ENCODE data around the gene TBL1X. TPM values are rescaled to one million over a fixed set of nuclear protein-coding genes. Genes with fewer than 3 reads are reported as not detected.

The TBL1X gene
- total RNA-seq, 3 donors from 2014 or later, result 18.6 to 24.6 (median 20.0) TPM

GRCh38 chrX:9476810-9477575 is 12.1 kb downstream of the TBL1X start:
- no peak overlapping the region for H3K27ac ChIP-seq
- H3K27me3 ChIP-seq, result peaks cover 0 to 10% of the 10 kb centered on the region in 2 donors
- peaks cover 0 to 7% of the 10 kb centered on the region in 2 donors for H3K9me3 ChIP-seq
- H3K36me3 ChIP-seq, result no peaks in the 10 kb centered on the region
- no peak for DNase-seq (ENCODE audit: low spot score in 2 of 2)
- no peak overlapping the region for H3K4me3 ChIP-seq
- intact Hi-C loops (cut with DNase I; ENCODE audit: low total_unique reads), result no loop called here
- TF ChIP-seq POLR2A (IDR thresholded peaks at IDR 0.05) (no peak), POLR2AphosphoS5 (IDR thresholded peaks at IDR 0.05) (no peak), CTCF (IDR thresholded peaks at IDR 0.05) (no peak)
- no peaks in the 10 kb centered on the region for H3K4me1 ChIP-seq

- H3K4me1 ChIP-seq, result no peaks in the 10 kb centered on the region
- no peak for DNase-seq (ENCODE audit: low spot score in 2 of 2)
- no peaks in the 10 kb centered on the region for H3K36me3 ChIP-seq
- no peak overlapping the region for H3K4me3 ChIP-seq
- intact Hi-C loops (cut with DNase I; ENCODE audit: low total_unique reads), result no loop called here
- H3K27me3 ChIP-seq, result peaks cover 0 to 5% of the 10 kb centered on the region in 2 donors
- H3K27ac ChIP-seq, result no peak overlapping the region
- peaks cover 0 to 7% of the 10 kb centered on the region in 2 donors for H3K9me3 ChIP-seq
- no peak for TF ChIP-seq CTCF (IDR thresholded peaks at IDR 0.05)
- TF ChIP-seq POLR2AphosphoS5 (IDR thresholded peaks at IDR 0.05), result no peak
- no peak for TF ChIP-seq POLR2A (IDR thresholded peaks at IDR 0.05)
Observed at GRCh38 chrX:9482408-9482807, 17.6 kb downstream of the TBL1X start.

GRCh38 chrX:9482837-9483236 is 18.0 kb downstream of the TBL1X start:
- H3K36me3 ChIP-seq, result no peaks in the 10 kb centered on the region
- no peak overlapping the region for H3K4me3 ChIP-seq
- H3K27me3 ChIP-seq, result peaks cover 0 to 5% of the 10 kb centered on the region in 2 donors
- TF ChIP-seq POLR2A (IDR thresholded peaks at IDR 0.05) (no peak), POLR2AphosphoS5 (IDR thresholded peaks at IDR 0.05) (no peak), CTCF (IDR thresholded peaks at IDR 0.05) (no peak)
- no peaks in the 10 kb centered on the region for H3K4me1 ChIP-seq
- H3K27ac ChIP-seq, result no peak overlapping the region
- no peak for DNase-seq (ENCODE audit: low spot score in 2 of 2)
- intact Hi-C loops (cut with DNase I; ENCODE audit: low total_unique reads), result no loop called here
- peaks cover 0 to 7% of the 10 kb centered on the region in 2 donors for H3K9me3 ChIP-seq

DNA sequence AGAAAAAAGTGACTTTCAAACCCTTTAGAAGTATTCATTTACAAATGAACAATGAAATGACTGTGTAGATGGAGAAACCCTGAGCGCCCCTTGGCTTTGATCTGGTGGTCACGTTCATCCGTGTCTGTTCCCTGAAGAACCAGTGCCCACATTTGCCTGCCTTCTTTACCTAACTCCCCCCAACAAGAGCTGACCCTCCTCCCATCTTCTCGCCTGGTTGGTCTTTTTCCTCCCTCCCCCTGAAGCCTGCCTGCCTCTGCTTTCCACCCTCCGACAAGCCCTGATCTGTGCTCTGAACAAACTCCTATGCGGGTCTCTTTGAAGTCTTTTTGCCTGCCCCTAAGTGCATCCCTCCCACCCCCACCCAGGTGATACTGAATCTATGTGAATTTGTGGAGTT is 18.5 kb downstream of the TBL1X start:
- intact Hi-C loops (cut with DNase I; ENCODE audit: low total_unique reads), result no loop called here
- TF ChIP-seq POLR2A (IDR thresholded peaks at IDR 0.05), result no peak
- no peak for TF ChIP-seq POLR2AphosphoS5 (IDR thresholded peaks at IDR 0.05)
- no peak for TF ChIP-seq CTCF (IDR thresholded peaks at IDR 0.05)

DNA sequence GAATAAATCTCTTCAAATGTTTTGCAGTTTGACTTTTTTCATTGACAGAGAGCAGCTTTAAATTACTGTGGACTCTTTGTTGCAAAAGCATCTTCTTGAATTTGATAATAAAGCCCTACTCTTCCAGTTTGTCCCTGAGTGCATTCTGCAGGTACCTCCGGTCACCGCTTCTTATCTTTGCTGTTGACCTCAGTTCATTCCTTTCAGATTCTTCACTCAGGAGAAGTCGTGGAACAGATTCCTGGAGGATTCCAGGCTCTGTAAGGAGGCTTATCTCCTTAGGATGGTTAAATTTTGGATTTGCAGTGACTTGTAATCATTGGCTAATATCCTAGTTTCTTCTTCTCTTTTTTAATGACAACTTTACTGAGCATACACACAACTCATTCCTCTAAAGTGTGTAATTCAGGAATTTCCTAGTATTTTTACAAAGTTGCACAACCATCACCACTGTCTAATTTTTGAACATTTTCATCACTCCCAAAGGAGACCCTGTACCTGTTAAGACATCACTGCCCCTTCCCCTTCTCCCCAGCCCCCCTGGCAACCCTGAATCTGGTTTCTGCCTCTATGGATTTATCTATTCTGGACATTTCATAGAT is 22.0 kb downstream of the TBL1X start:
- TF ChIP-seq CTCF (IDR thresholded peaks at IDR 0.05), result no peak
- no peak for TF ChIP-seq POLR2A (IDR thresholded peaks at IDR 0.05)
- TF ChIP-seq POLR2AphosphoS5 (IDR thresholded peaks at IDR 0.05), result no peak
- peaks cover 0 to 8% of the 10 kb centered on the region in 2 donors for H3K9me3 ChIP-seq
- no peak overlapping the region for H3K27ac ChIP-seq
- H3K36me3 ChIP-seq, result no peaks in the 10 kb centered on the region
- H3K4me3 ChIP-seq, result no peak overlapping the region
- H3K4me1 ChIP-seq, result no peaks in the 10 kb centered on the region
- peaks cover 0 to 7% of the 10 kb centered on the region in 2 donors for H3K27me3 ChIP-seq
- no peak for DNase-seq (ENCODE audit: low spot score in 2 of 2)
- intact Hi-C loops (cut with DNase I; ENCODE audit: low total_unique reads), result no loop called here

More for the DNA sequence above, 18.5 kb downstream of the TBL1X start:
- no peak for DNase-seq (ENCODE audit: low spot score in 2 of 2)
- Histone ChIP-seq H3K9me3 (peaks cover 0 to 7% of the 10 kb centered on the region in 2 donors), H3K27ac (no peak overlapping the region), H3K4me3 (no peak overlapping the region), H3K36me3 (no peaks in the 10 kb centered on the region), H3K4me1 (no peaks in the 10 kb centered on the region), H3K27me3 (peaks cover 0 to 5% of the 10 kb centered on the region in 2 donors)

All from breast epithelium (tissue), 4 donors.